HTR-8/SVneo (cell line): ENCODE measurements around the gene ABCB4.
A peak's percentile ranks its signal among the peaks of the same experiment; 100 is the strongest.

Experiments
- DNase-seq: peaks from one replicate; pipeline ENCODE4 v3.0.0; 2011; ENCODE audit warnings: low spot score, mixed read lengths; ENCODE audit not compliant: insufficient read length
- FAIRE-seq: peaks from 2 replicates; lab custom pipeline; 2011; peaks lifted over from hg19 to GRCh38; lab: Jason Lieb, UNC

ABCB4 gene

GRCh38 chr7:87435546-87435945 lies 39.9 kb downstream of the ABCB4 start:
- FAIRE-seq (no peak), DNase-seq (no peak)

GRCh38 chr7:87432536-87432935 lies 42.9 kb downstream of the ABCB4 start:
- DNase-seq = no peak
- FAIRE-seq = no peak

GRCh38 chr7:87427288-87427687 lies 48.2 kb downstream of the ABCB4 start:
- FAIRE-seq (no peak), DNase-seq (no peak)

- FAIRE-seq = no peak
- DNase-seq = no peak
These were observed 49.3 kb downstream of the ABCB4 start for GRCh38 chr7:87426160-87426559.

GRCh38 chr7:87424075-87424474 lies 51.4 kb downstream of the ABCB4 start:
- FAIRE-seq (no peak), DNase-seq (no peak)

- no peak for DNase-seq
- FAIRE-seq = no peak
These were observed 55.3 kb downstream of the ABCB4 start for GRCh38 chr7:87420173-87420572.

- DNase-seq (peak; percentile 9), FAIRE-seq (no peak)
These were observed 58.5 kb downstream of the ABCB4 start for GRCh38 chr7:87416682-87417587.

- FAIRE-seq (no peak), DNase-seq (no peak)
These were observed 60.7 kb downstream of the ABCB4 start for GRCh38 chr7:87414794-87415188.

GRCh38 chr7:87413951-87414793 lies 61.3 kb downstream of the ABCB4 start:
- DNase-seq (no peak), FAIRE-seq (no peak)

- DNase-seq (no peak), FAIRE-seq (no peak)
These were observed 62.5 kb downstream of the ABCB4 start for GRCh38 chr7:87413029-87413428.

GRCh38 chr7:87411186-87411585 lies 64.3 kb downstream of the ABCB4 start:
- FAIRE-seq (no peak), DNase-seq (no peak)

GRCh38 chr7:87404674-87405073 lies 70.8 kb downstream of the ABCB4 start:
- FAIRE-seq = no peak
- no peak for DNase-seq

GRCh38 chr7:87398446-87398845 lies 77.0 kb downstream of the ABCB4 start:
- FAIRE-seq (no peak), DNase-seq (no peak)

GRCh38 chr7:87395442-87396020 lies 79.9 kb downstream of the ABCB4 start:
- FAIRE-seq (no peak), DNase-seq (no peak)

- FAIRE-seq (no peak), DNase-seq (no peak)
These were observed 84.3 kb downstream of the ABCB4 start for GRCh38 chr7:87391020-87391701.

GRCh38 chr7:87380905-87381304 lies 94.6 kb downstream of the ABCB4 start:
- DNase-seq = no peak
- no peak for FAIRE-seq

GRCh38 chr7:87375662-87376435 lies 99.6 kb downstream of the ABCB4 start:
- FAIRE-seq (no peak), DNase-seq (no peak)

- DNase-seq = no peak
- no peak for FAIRE-seq
These were observed 104.8 kb downstream of the ABCB4 start for GRCh38 chr7:87370660-87371180.

- no peak for DNase-seq
- no peak for FAIRE-seq
These were observed 106.3 kb downstream of the ABCB4 start for GRCh38 chr7:87369216-87369615.
